ENCODE results near the gene TGFBR2. TPM values are rescaled to one million over a fixed set of nuclear protein-coding genes. Genes with fewer than 3 reads are reported as not detected.
"Not testable (repeated sequence)": the region's sequence is repeated elsewhere in the genome, so short reads cannot be mapped to it uniquely, and the experiment has no call there.

Gene TGFBR2
- total RNA-seq, 1 donor from 2014 or later: 72.1 TPM

- no peaks in the 10 kb centered on the region for H3K27me3 Mint-ChIP-seq (ENCODE audit: unreplicated experiment)
- DNase-seq (ENCODE audit: extremely low spot score, unreplicated experiment): no peak
- H3K27ac Mint-ChIP-seq (ENCODE audit: unreplicated experiment): peak overlapping the region; percentile 76
- peaks cover 32% of the 10 kb centered on the region for H3K36me3 Mint-ChIP-seq (ENCODE audit: unreplicated experiment)
- H3K9me3 Mint-ChIP-seq (ENCODE audit: unreplicated experiment): no peaks in the 10 kb centered on the region
- peaks cover 69% of the 10 kb centered on the region for H3K4me1 Mint-ChIP-seq (ENCODE audit: unreplicated experiment)
- no peak overlapping the region for H3K4me3 Mint-ChIP-seq (ENCODE audit: unreplicated experiment)
- no peak for TF ChIP-seq CTCF (IDR thresholded peaks at IDR 0.05)
These were observed 58.5 kb downstream of the TGFBR2 start for GRCh38 chr3:30664884-30665283.

- no peak overlapping the region for H3K4me3 Mint-ChIP-seq (ENCODE audit: unreplicated experiment)
- peaks cover 69% of the 10 kb centered on the region for H3K4me1 Mint-ChIP-seq (ENCODE audit: unreplicated experiment)
- H3K27ac Mint-ChIP-seq (ENCODE audit: unreplicated experiment): no peak overlapping the region
- no peaks in the 10 kb centered on the region for H3K9me3 Mint-ChIP-seq (ENCODE audit: unreplicated experiment)
- peaks cover 37% of the 10 kb centered on the region for H3K36me3 Mint-ChIP-seq (ENCODE audit: unreplicated experiment)
- H3K27me3 Mint-ChIP-seq (ENCODE audit: unreplicated experiment): no peaks in the 10 kb centered on the region
- no peak for TF ChIP-seq CTCF (IDR thresholded peaks at IDR 0.05)
- no peak for DNase-seq (ENCODE audit: extremely low spot score, unreplicated experiment)
These were observed 59.1 kb downstream of the TGFBR2 start for GRCh38 chr3:30665539-30665938.

GRCh38 chr3:30666572-30667279, 60.3 kb downstream of the TGFBR2 start:
- Mint-ChIP-seq H3K27me3 (ENCODE audit: unreplicated experiment) (no peaks in the 10 kb centered on the region), H3K27ac (ENCODE audit: unreplicated experiment) (peak overlapping the region; percentile 59), H3K9me3 (ENCODE audit: unreplicated experiment) (no peaks in the 10 kb centered on the region), H3K4me1 (ENCODE audit: unreplicated experiment) (peaks cover 59% of the 10 kb centered on the region), H3K36me3 (ENCODE audit: unreplicated experiment) (peaks cover 36% of the 10 kb centered on the region), H3K4me3 (ENCODE audit: unreplicated experiment) (no peak overlapping the region)
- no peak for TF ChIP-seq CTCF (IDR thresholded peaks at IDR 0.05)
- DNase-seq (ENCODE audit: extremely low spot score, unreplicated experiment): no peak

GRCh38 chr3:30667280-30667651, 60.9 kb downstream of the TGFBR2 start:
- Mint-ChIP-seq H3K4me1 (ENCODE audit: unreplicated experiment) (peaks cover 55% of the 10 kb centered on the region), H3K27ac (ENCODE audit: unreplicated experiment) (peak overlapping the region; percentile 59), H3K36me3 (ENCODE audit: unreplicated experiment) (peaks cover 36% of the 10 kb centered on the region), H3K4me3 (ENCODE audit: unreplicated experiment) (no peak overlapping the region), H3K27me3 (ENCODE audit: unreplicated experiment) (no peaks in the 10 kb centered on the region), H3K9me3 (ENCODE audit: unreplicated experiment) (no peaks in the 10 kb centered on the region)
- TF ChIP-seq CTCF (IDR thresholded peaks at IDR 0.05): no peak
- DNase-seq (ENCODE audit: extremely low spot score, unreplicated experiment): no peak

- no peaks in the 10 kb centered on the region for H3K9me3 Mint-ChIP-seq (ENCODE audit: unreplicated experiment)
- no peak overlapping the region for H3K4me3 Mint-ChIP-seq (ENCODE audit: unreplicated experiment)
- H3K27me3 Mint-ChIP-seq (ENCODE audit: unreplicated experiment): no peaks in the 10 kb centered on the region
- peaks cover 44% of the 10 kb centered on the region for H3K36me3 Mint-ChIP-seq (ENCODE audit: unreplicated experiment)
- TF ChIP-seq CTCF (IDR thresholded peaks at IDR 0.05): no peak
- no peak for DNase-seq (ENCODE audit: extremely low spot score, unreplicated experiment)
- peaks cover 48% of the 10 kb centered on the region for H3K4me1 Mint-ChIP-seq (ENCODE audit: unreplicated experiment)
- H3K27ac Mint-ChIP-seq (ENCODE audit: unreplicated experiment): peak overlapping the region; percentile 48
These were observed 61.7 kb downstream of the TGFBR2 start for GRCh38 chr3:30668051-30668609.

- not testable (repeated sequence) for H3K4me3 Mint-ChIP-seq (ENCODE audit: unreplicated experiment); H3K27me3 Mint-ChIP-seq (ENCODE audit: unreplicated experiment); DNase-seq (ENCODE audit: extremely low spot score, unreplicated experiment); H3K27ac Mint-ChIP-seq (ENCODE audit: unreplicated experiment); H3K9me3 Mint-ChIP-seq (ENCODE audit: unreplicated experiment)
- Mint-ChIP-seq H3K4me1 (ENCODE audit: unreplicated experiment) (peaks cover 36% of the 10 kb centered on the region), H3K36me3 (ENCODE audit: unreplicated experiment) (peaks cover 52% of the 10 kb centered on the region)
These were observed 63.0 kb downstream of the TGFBR2 start for GRCh38 chr3:30669360-30669934.
